Transverse colon (tissue), 4 donors: Measurements from ENCODE around the gene HMGXB3.

Source experiments
- POLR2A ChIP-seq: fragments of 450-650 bp; IDR thresholded peaks from one replicate; pipeline ENCODE4 v1.6.1; 2016; ENCODE audit warnings: antibody characterized with exemption, mild to moderate bottlenecking, moderate library complexity
- POLR2AphosphoS5 ChIP-seq, 3 donors: sonication (generic); formaldehyde crosslinking; IDR thresholded peaks; one replicate each; pipeline ENCODE4 v1.6.1; 2016; ENCODE audit warnings: antibody characterized with exemption in 3 of 3
- TF ChIP-seq, protein P1 (sequence below), 5 experiments: fragments of 200-600 bp in 3 of 5; fragments of 450-650 bp in 2 of 5; sonication (generic) in 3 of 5; IDR thresholded peaks; 1 replicate in 2 of 5; 2 replicates in 3 of 5; pipeline ENCODE4 v1.5.1; 2016 to 2017; ENCODE audit warnings: antibody characterized with exemption in 5 of 5, inconsistent platforms in 3 of 5, mild to moderate bottlenecking in 2 of 5, moderate library complexity in 1 of 5

DNA sequence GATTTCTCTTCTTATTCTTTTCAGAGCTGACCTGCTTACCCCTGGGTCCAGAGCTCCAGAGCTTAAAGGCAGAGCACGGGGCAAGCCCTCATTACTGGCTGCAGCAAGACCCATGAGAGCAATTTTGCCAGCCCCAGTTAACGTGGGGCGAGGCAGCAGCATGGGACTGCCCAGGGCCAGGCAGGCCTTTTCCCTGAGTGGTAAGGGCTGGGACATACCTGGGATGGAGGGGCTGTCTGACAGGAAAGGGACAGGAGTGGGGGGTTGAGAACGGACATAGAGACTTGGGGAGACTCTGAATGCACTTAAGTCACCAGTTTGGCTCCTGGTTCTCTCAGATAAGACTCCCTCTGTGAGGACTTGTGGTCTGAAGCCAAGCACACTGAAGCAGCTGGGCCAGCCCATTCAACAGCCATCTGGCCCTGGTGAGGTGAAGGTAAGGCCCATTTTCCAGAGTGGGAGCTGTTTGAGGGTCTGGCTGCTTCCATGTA, 26.2 kb downstream of the HMGXB3 start:
- TF ChIP-seq, protein P1, sequence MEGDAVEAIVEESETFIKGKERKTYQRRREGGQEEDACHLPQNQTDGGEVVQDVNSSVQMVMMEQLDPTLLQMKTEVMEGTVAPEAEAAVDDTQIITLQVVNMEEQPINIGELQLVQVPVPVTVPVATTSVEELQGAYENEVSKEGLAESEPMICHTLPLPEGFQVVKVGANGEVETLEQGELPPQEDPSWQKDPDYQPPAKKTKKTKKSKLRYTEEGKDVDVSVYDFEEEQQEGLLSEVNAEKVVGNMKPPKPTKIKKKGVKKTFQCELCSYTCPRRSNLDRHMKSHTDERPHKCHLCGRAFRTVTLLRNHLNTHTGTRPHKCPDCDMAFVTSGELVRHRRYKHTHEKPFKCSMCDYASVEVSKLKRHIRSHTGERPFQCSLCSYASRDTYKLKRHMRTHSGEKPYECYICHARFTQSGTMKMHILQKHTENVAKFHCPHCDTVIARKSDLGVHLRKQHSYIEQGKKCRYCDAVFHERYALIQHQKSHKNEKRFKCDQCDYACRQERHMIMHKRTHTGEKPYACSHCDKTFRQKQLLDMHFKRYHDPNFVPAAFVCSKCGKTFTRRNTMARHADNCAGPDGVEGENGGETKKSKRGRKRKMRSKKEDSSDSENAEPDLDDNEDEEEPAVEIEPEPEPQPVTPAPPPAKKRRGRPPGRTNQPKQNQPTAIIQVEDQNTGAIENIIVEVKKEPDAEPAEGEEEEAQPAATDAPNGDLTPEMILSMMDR (IDR thresholded peaks at IDR 0.05): no peak
- no peak for TF ChIP-seq POLR2A
- TF ChIP-seq POLR2AphosphoS5 (IDR thresholded peaks at IDR 0.05): no peak
